ENCODE data around the gene TAF6.

The TAF6 gene

GRCh38 chr7:100075418-100075817 is 43.7 kb downstream of the TAF6 start:
- TF ChIP-seq EP300 (IDR thresholded peaks at IDR 0.05; ENCODE audit: borderline replicate concordance) (no peak), CREB1 (IDR thresholded peaks at IDR 0.05; ENCODE audit: low read depth) (no peak), FOXM1 (IDR thresholded peaks at IDR 0.05; ENCODE audit: borderline replicate concordance, low read depth) (no peak), USF1 (IDR thresholded peaks at IDR 0.05) (no peak), TEAD4 (IDR thresholded peaks at IDR 0.05) (no peak), ZBTB7A (IDR thresholded peaks at IDR 0.05; ENCODE audit: low read depth) (no peak), YY1 (IDR thresholded peaks at IDR 0.05; ENCODE audit: low read depth) (no peak), TAF1 (IDR thresholded peaks at IDR 0.05; ENCODE audit: low read depth) (no peak), NFIC (IDR thresholded peaks at IDR 0.05) (no peak), RAD21 (IDR thresholded peaks at IDR 0.05; ENCODE audit: low read depth) (no peak), TCF12 (IDR thresholded peaks at IDR 0.05; ENCODE audit: low read depth) (no peak), EGR1 (IDR thresholded peaks at IDR 0.05) (no peak), CEBPB (IDR thresholded peaks at IDR 0.05) (no peak)
- TF ChIP-seq, protein P1, sequence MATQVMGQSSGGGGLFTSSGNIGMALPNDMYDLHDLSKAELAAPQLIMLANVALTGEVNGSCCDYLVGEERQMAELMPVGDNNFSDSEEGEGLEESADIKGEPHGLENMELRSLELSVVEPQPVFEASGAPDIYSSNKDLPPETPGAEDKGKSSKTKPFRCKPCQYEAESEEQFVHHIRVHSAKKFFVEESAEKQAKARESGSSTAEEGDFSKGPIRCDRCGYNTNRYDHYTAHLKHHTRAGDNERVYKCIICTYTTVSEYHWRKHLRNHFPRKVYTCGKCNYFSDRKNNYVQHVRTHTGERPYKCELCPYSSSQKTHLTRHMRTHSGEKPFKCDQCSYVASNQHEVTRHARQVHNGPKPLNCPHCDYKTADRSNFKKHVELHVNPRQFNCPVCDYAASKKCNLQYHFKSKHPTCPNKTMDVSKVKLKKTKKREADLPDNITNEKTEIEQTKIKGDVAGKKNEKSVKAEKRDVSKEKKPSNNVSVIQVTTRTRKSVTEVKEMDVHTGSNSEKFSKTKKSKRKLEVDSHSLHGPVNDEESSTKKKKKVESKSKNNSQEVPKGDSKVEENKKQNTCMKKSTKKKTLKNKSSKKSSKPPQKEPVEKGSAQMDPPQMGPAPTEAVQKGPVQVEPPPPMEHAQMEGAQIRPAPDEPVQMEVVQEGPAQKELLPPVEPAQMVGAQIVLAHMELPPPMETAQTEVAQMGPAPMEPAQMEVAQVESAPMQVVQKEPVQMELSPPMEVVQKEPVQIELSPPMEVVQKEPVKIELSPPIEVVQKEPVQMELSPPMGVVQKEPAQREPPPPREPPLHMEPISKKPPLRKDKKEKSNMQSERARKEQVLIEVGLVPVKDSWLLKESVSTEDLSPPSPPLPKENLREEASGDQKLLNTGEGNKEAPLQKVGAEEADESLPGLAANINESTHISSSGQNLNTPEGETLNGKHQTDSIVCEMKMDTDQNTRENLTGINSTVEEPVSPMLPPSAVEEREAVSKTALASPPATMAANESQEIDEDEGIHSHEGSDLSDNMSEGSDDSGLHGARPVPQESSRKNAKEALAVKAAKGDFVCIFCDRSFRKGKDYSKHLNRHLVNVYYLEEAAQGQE (IDR thresholded peaks at IDR 0.05; ENCODE audit: low read depth), result no peak
- TF ChIP-seq, protein P2, sequence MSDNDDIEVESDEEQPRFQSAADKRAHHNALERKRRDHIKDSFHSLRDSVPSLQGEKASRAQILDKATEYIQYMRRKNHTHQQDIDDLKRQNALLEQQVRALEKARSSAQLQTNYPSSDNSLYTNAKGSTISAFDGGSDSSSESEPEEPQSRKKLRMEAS (IDR thresholded peaks at IDR 0.05), result no peak

- TF ChIP-seq NFIC (IDR thresholded peaks at IDR 0.05) (no peak), USF1 (IDR thresholded peaks at IDR 0.05) (no peak)
Measured at GRCh38 chr7:100074841-100075240, 44.3 kb downstream of the TAF6 start.

DNA sequence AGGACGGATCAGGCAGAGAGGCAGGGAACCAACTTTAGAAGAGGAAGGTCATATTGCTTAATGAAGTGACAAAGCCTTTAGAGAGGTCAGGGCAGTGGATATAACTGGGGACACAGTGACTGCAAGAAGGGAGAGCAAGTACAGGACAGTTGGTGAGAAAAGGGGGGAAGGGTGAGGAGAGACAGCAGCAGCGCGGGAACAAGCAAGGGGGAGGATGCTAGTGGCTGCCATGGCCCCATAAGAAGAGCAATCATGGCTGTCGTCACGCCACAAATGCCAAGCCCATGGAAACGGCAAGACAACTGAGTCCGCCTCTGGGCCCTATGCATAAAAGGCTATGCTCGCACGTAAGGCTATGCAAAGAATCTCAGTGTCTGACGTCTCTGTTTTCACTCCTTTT is 46.7 kb downstream of the TAF6 start:
- no peak for TF ChIP-seq RAD21 (IDR thresholded peaks at IDR 0.05; ENCODE audit: low read depth)
- no peak for TF ChIP-seq EP300 (IDR thresholded peaks at IDR 0.05; ENCODE audit: borderline replicate concordance)
- TF ChIP-seq CEBPB (IDR thresholded peaks at IDR 0.05), result no peak
- no peak for TF ChIP-seq CREB1 (IDR thresholded peaks at IDR 0.05; ENCODE audit: low read depth)
- TF ChIP-seq TEAD4 (IDR thresholded peaks at IDR 0.05), result no peak
- TF ChIP-seq FOXM1 (IDR thresholded peaks at IDR 0.05; ENCODE audit: borderline replicate concordance, low read depth), result no peak
- TF ChIP-seq TAF1 (IDR thresholded peaks at IDR 0.05; ENCODE audit: low read depth), result no peak
- no peak for TF ChIP-seq YY1 (IDR thresholded peaks at IDR 0.05; ENCODE audit: low read depth)
- TF ChIP-seq, protein P1 (IDR thresholded peaks at IDR 0.05; ENCODE audit: low read depth), result no peak

DNA sequence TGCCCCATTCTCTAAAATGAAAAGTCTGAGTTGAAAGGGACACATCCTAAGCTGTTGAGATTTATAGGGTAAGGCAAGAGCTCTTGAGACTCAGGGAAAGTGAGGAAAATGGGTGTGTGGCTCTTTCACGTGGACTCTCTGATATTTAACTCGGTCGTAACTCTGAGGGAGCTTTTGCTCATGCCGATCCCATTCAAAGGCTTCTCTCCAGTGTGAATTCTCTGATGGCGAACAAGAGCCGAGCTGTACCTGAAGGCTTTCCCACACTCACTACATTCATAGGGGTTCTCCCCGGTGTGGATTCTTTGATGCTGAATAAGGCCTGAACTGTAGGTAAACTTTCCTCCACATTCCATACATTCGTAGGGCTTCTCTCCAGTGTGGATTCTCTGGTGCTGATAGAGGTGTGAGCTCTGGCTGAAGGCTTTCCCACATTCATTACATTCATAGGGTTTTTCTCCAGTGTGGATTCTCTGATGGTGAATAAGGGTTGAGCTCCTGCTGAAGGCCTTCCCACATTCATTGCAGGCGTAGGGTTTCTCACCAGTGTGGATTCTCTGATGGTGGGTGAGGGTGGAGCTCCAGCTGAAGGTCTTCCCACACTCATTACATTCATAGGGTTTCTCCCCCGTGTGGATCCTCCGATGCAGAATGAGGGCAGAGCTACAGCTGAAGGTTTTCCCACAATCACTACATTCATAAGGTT is 48.0 kb downstream of the TAF6 start:
- TF ChIP-seq, protein P1 (IDR thresholded peaks at IDR 0.05; ENCODE audit: low read depth), result no peak
- TF ChIP-seq TEAD4 (IDR thresholded peaks at IDR 0.05), result 0 out of 2 replicates have a peak, but pooled peaks have one; percentile 11

DNA sequence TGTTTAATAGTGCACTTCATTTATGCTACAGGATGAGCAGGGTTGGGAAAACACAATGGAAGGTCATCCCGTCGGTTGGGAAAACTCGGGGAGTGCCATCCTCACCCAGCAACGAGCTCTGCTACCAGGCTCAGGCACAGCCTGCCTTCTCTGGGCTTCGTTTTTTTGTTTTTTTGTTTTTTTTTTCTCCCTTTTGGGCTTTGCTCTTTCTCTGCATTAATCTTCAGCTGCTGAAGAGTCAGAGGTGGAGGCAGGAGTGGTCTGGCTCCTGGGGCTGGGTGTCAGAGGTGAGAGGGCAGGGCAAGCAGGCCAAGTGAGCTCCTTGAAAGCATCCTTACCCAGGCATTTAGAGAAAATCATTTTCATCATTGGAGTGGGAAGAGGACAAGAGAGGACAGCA is 49.2 kb downstream of the TAF6 start:
- TF ChIP-seq EGR1 (IDR thresholded peaks at IDR 0.05) (no peak), RAD21 (IDR thresholded peaks at IDR 0.05; ENCODE audit: low read depth) (no peak), TEAD4 (IDR thresholded peaks at IDR 0.05) (no peak), ZBTB7A (IDR thresholded peaks at IDR 0.05; ENCODE audit: low read depth) (no peak), FOXM1 (IDR thresholded peaks at IDR 0.05; ENCODE audit: borderline replicate concordance, low read depth) (no peak), EP300 (IDR thresholded peaks at IDR 0.05; ENCODE audit: borderline replicate concordance) (no peak), YY1 (IDR thresholded peaks at IDR 0.05; ENCODE audit: low read depth) (no peak)
- TF ChIP-seq, protein P1 (IDR thresholded peaks at IDR 0.05; ENCODE audit: low read depth), result no peak
